GM21526 (cell line): ENCODE data around the gene GPD2.

Experiments
- ATAC-seq: cut with Tn5 transposase; IDR thresholded peaks from one replicate; pipeline ENCODE4 v1.9.1; 2021; ENCODE audit warnings: moderate library complexity; ENCODE audit not compliant: unreplicated experiment, low FRiP score

Gene GPD2

GRCh38 chr2:156434461-156435291 lies 1.5 kb upstream of the GPD2 start:
- no peak for ATAC-seq

GRCh38 chr2:156435396-156435717 lies 822 bp upstream of the GPD2 start:
- ATAC-seq, result no peak

GRCh38 chr2:156436497-156437085 lies 412 bp downstream of the GPD2 start:
- ATAC-seq, result peak; percentile 56

- peak; percentile 11 for ATAC-seq
Observed at GRCh38 chr2:156437272-156437930, 1.2 kb downstream of the GPD2 start.

GRCh38 chr2:156437931-156438410 lies 1.8 kb downstream of the GPD2 start:
- no peak for ATAC-seq

GRCh38 chr2:156443089-156443488 lies 6.9 kb downstream of the GPD2 start:
- ATAC-seq, result no peak

GRCh38 chr2:156445296-156446220 lies 9.4 kb downstream of the GPD2 start:
- ATAC-seq, result peak; percentile 76

- ATAC-seq, result no peak
Observed at GRCh38 chr2:156447761-156448160, 11.6 kb downstream of the GPD2 start.

- ATAC-seq, result no peak
Observed at GRCh38 chr2:156448766-156449165, 12.6 kb downstream of the GPD2 start.

GRCh38 chr2:156452971-156453370 lies 16.8 kb downstream of the GPD2 start:
- no peak for ATAC-seq

- ATAC-seq, result no peak
Observed at GRCh38 chr2:156455361-156455975, 19.3 kb downstream of the GPD2 start.

GRCh38 chr2:156456616-156457015 lies 20.4 kb downstream of the GPD2 start:
- ATAC-seq, result no peak

GRCh38 chr2:156457523-156458517 lies 21.6 kb downstream of the GPD2 start:
- ATAC-seq, result no peak

GRCh38 chr2:156459720-156460119 lies 23.5 kb downstream of the GPD2 start:
- ATAC-seq, result no peak

GRCh38 chr2:156464106-156464505 lies 27.9 kb downstream of the GPD2 start:
- ATAC-seq, result no peak

GRCh38 chr2:156465573-156465972 lies 29.4 kb downstream of the GPD2 start:
- ATAC-seq, result no peak

GRCh38 chr2:156466739-156467405 lies 30.7 kb downstream of the GPD2 start:
- ATAC-seq, result no peak

GRCh38 chr2:156470975-156471583 lies 34.9 kb downstream of the GPD2 start:
- ATAC-seq, result no peak
